GM19468 (cell line): Measurements from ENCODE around the gene KCMF1.

Experiments used
- ATAC-seq: cut with Tn5 transposase; IDR thresholded peaks from one replicate; pipeline ENCODE4 v1.9.1; 2021; ENCODE audit warnings: mild to moderate bottlenecking, moderate library complexity, moderate number of reproducible peaks; ENCODE audit not compliant: unreplicated experiment; ENCODE audit errors: extremely low read depth

The KCMF1 gene

GRCh38 chr2:84954329-84954728, 16.6 kb upstream of the KCMF1 start:
- ATAC-seq = no peak

GRCh38 chr2:84956334-84957297, 14.3 kb upstream of the KCMF1 start:
- no peak for ATAC-seq

GRCh38 chr2:84957771-84958134, 13.2 kb upstream of the KCMF1 start:
- ATAC-seq = no peak

- ATAC-seq = no peak
Observed at GRCh38 chr2:84958135-84959059, 12.6 kb upstream of the KCMF1 start.

- ATAC-seq = no peak
Observed at GRCh38 chr2:84959095-84959565, 11.8 kb upstream of the KCMF1 start.

- no peak for ATAC-seq
Observed at GRCh38 chr2:84959566-84960506, 11.1 kb upstream of the KCMF1 start.

- ATAC-seq = no peak
Observed at GRCh38 chr2:84962917-84963316, 8.0 kb upstream of the KCMF1 start.

GRCh38 chr2:84963323-84963691, 7.7 kb upstream of the KCMF1 start:
- no peak for ATAC-seq

- ATAC-seq = no peak
Observed at GRCh38 chr2:84963692-84964405, 7.1 kb upstream of the KCMF1 start.

GRCh38 chr2:84964406-84965191, 6.4 kb upstream of the KCMF1 start:
- ATAC-seq = no peak

- ATAC-seq = no peak
Observed at GRCh38 chr2:84965192-84965516, 5.8 kb upstream of the KCMF1 start.

- ATAC-seq = no peak
Observed at GRCh38 chr2:84965827-84966226, 5.1 kb upstream of the KCMF1 start.

- no peak for ATAC-seq
Observed at GRCh38 chr2:84966731-84967130, 4.2 kb upstream of the KCMF1 start.

- ATAC-seq = no peak
Observed at GRCh38 chr2:84969511-84970209, 1.3 kb upstream of the KCMF1 start.

- ATAC-seq = peak; percentile 20
Observed at GRCh38 chr2:84970210-84970867, 622 bp upstream of the KCMF1 start.

- ATAC-seq = peak; percentile 13
Observed at GRCh38 chr2:84971510-84972206, 697 bp downstream of the KCMF1 start.

- ATAC-seq = no peak
Observed at GRCh38 chr2:84972207-84972783, 1.3 kb downstream of the KCMF1 start.
